ENCODE data around the gene PLPP4.

DNA sequence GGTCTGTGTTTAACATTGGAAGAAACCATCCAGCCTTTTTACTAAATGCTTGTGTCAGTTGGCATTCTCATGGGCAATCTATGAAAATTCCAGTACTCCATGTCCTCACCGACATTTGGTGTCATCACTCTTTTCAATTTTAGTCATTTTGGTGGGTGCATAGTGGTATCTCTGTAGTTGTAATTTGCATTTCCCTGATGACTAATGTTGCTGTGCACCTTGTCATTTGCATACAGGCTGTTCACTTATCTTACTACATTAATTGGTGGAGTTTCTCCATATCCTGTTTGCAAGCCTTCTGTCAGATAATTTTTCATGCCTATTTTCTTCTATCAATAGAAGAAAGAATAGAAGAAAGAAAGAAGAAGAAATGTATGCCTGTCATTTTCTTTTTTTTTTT is 73.7 kb downstream of the PLPP4 start:
- TF ChIP-seq, protein P1, sequence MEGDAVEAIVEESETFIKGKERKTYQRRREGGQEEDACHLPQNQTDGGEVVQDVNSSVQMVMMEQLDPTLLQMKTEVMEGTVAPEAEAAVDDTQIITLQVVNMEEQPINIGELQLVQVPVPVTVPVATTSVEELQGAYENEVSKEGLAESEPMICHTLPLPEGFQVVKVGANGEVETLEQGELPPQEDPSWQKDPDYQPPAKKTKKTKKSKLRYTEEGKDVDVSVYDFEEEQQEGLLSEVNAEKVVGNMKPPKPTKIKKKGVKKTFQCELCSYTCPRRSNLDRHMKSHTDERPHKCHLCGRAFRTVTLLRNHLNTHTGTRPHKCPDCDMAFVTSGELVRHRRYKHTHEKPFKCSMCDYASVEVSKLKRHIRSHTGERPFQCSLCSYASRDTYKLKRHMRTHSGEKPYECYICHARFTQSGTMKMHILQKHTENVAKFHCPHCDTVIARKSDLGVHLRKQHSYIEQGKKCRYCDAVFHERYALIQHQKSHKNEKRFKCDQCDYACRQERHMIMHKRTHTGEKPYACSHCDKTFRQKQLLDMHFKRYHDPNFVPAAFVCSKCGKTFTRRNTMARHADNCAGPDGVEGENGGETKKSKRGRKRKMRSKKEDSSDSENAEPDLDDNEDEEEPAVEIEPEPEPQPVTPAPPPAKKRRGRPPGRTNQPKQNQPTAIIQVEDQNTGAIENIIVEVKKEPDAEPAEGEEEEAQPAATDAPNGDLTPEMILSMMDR (IDR thresholded peaks at IDR 0.05) = no peak
- no peak for TF ChIP-seq POLR2A (IDR thresholded peaks at IDR 0.05)

Data from suprapubic skin (tissue), 3 donors.